Medulla oblongata (tissue), 1 donor: ENCODE results near the gene TVP23C.
A peak's percentile ranks its signal among the peaks of the same experiment; 100 is the strongest.
"Not testable (repeated sequence)": the region's sequence is repeated elsewhere in the genome, so short reads cannot be mapped to it uniquely, and the experiment has no call there.

Experiments
- DNase-seq: peaks from one replicate; pipeline ENCODE4 v3.0.0-alpha.2; 2015; ENCODE audit errors: extremely low spot score

The TVP23C gene

GRCh38 chr17:15563375-15563857, at the start of gene TVP23C:
TSS of gene TVP23C (minus strand) at chr17:15563483. CDS start at chr17:15563448, 35 bp downstream.
- peak; percentile 59 for DNase-seq

- DNase-seq, result not testable (repeated sequence)
Measured at GRCh38 chr17:15592960-15593359, 29.7 kb upstream of the TVP23C start.

- DNase-seq, result not testable (repeated sequence)
Measured at GRCh38 chr17:15591986-15592385, 28.7 kb upstream of the TVP23C start.

DNA sequence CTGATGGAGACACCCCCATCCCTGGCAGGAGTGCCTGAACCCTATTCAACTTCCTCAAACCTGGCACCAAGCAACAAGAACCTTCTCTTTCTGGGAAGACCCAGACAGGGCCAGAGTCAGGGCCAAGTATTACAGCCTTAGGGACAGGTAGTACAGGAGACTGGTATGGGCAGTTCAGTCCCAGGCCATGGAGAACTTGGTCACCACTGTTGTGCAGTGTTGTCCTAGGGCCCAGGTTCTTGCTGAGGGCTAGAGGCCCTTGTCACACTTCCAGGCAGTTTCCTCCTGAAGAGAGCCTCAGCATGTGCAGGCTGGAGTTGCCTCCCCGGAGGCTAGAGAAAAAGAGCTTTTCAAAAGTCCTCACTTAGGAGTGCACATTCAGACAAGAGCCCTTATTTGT, 27.6 kb upstream of the TVP23C start:
- DNase-seq, result not testable (repeated sequence)

GRCh38 chr17:15589544-15590536, 26.6 kb upstream of the TVP23C start:
- not testable (repeated sequence) for DNase-seq

DNA sequence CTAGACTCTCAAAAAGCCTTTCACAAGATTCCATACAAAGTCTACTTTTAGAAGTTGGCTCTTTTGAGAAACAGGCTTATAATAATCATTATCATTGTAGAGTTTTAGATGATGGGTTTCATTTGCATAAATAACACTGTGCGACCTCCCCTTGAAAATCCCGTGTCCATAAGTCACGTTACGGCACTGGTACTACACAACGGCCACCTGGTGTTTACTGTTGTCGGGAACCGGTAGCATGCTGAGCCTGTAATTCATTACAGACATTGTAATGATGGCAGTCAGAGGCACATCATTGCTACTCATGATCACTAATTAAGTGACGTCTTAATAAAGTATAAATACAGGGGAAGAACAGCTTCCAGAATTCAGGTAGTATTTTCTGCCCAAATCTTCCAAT, 24.7 kb upstream of the TVP23C start:
- DNase-seq, result not testable (repeated sequence)

DNA sequence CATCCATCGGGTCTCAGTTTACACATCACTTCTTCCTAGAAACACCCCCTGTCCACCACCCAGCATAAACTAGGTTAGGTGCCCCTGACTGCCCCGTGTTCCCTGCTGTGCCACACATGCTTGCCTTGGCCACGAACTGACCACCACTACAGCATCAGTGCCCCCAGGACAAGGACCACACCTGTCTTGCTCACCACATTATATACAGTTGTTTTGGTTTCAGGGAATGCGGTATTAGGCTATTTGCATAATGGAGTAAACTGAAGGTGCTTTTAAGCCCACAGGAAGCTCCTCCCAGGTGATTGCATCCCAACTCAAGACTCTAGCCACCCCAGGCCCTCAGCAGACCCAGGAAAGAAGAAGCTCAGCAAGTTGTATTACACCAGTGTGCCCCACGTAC, 20.0 kb upstream of the TVP23C start:
- DNase-seq, result not testable (repeated sequence)

DNA sequence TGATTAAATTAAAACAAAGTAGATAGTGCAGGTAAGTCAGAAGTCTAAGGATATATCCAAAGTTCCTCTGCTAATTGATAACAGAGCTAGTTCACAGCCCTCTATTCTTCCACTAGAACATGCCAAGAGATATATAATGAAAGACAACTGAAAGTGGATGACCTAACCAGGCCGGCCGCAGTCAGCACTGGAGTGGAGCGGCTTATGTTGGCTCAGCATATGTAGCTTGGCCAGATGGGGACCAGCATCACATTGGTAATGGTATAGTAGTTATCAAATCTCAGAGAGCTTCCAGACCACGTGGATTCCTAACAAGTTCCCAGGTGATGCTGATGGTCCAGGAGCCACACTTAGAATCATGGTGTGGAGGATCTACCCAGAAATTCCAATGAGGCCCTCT, 18.2 kb upstream of the TVP23C start:
- not testable (repeated sequence) for DNase-seq

DNA sequence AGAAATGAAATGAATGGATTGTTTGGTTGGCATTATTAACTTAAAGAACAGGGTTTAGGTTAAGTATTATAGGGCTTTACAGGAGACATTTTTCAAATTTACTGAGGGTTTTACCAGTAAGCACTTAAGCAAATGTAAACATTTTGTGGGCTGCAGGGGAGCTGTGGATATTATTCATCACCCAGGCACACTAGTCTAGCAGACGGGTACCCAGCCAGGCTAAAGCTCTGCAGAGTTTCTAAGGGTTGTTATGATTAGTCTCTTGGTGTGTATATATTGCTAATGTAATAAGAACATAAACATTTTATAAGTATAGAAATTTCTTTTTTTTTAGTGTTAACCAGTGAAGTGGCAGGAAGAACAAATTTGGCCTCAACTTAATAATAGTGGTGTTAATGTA, 13.6 kb upstream of the TVP23C start:
- not testable (repeated sequence) for DNase-seq

GRCh38 chr17:15574660-15575059, 11.4 kb upstream of the TVP23C start:
- DNase-seq, result not testable (repeated sequence)

DNA sequence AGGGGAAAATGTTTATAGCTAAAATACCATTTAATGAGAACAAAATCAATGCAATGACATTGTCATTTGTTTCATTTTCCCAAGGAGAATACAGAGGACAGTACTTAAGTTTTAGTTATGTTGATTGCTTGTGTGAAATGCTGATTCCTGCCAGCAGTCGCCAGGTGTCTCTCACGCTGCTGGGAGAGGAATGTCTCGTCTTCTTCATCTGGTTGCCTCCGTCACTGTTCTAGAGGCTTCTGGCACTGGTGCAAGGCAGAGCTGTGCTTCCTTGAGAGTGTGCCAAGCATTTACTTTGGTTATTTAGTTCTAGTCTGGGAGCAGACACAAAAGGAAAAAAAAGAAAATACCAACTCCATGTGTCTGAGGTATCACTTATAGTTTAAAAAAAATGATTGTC, 10.6 kb upstream of the TVP23C start:
- DNase-seq, result peak; percentile 37

- DNase-seq, result not testable (repeated sequence)
Measured at GRCh38 chr17:15562613-15563374, 489 bp downstream of the TVP23C start.

DNA sequence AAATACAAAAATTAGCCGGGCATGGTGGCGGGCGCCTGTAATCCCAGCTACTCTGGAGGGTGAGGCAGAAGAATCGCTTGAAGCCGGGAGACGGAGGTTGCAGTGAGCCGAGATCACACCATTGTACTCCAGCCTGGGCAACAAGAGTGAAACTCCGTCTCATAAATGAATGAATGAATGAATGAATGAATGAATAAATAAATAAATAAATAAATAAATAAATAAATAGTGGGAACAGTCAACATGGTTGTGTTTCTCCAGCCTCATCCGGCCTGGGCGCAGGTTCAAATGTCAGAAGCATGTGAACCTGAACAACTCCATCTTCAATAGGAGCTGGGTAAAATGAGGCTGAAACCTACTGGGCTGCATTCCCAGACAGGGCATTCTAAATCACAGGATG, 1.8 kb downstream of the TVP23C start:
- DNase-seq, result not testable (repeated sequence)

GRCh38 chr17:15558403-15559105, 4.7 kb downstream of the TVP23C start:
- DNase-seq, result not testable (repeated sequence)

- DNase-seq, result not testable (repeated sequence)
Measured at GRCh38 chr17:15557334-15557832, 5.9 kb downstream of the TVP23C start.

DNA sequence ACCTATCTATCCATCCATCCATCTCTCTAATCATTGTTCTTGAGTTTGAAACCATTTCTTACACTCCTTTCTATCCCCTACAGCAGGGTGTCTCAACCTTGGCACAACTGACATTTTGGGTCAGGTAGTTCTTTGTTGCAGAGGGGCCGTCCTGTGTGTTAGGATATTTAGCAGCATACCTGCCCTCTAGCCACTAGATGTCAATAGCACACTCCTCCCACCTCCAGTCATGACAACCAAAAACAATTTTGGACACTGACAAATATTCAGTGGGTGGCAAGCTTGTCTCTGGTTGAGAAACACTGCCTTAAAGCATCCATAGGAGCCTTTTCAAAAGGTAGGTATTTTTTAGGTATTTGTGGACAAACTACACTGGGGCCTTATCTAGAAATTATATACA, 10.4 kb downstream of the TVP23C start:
- DNase-seq, result not testable (repeated sequence)

DNA sequence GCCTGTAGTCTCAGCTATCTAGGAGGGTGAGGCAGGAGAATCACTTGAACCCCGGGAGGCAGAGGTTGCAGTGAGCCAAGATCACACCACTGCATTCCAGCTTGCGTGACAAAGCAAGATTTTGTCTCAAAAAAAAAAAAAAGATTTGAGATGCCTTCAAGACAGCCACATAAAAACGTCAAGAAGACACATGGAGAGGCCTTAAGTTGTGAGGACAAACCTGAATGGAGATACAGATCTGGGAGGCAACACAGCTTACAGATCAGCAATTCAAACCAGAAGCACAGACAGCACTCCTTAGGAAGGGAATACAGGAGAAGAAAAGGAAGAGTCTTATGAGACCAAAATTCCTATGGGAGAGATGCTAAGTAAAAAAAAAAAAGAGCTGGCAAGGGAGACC, 13.7 kb downstream of the TVP23C start:
- not testable (repeated sequence) for DNase-seq

GRCh38 chr17:15546604-15547003, 16.7 kb downstream of the TVP23C start:
- DNase-seq, result not testable (repeated sequence)

GRCh38 chr17:15540371-15541219, 22.7 kb downstream of the TVP23C start:
- peak; percentile 11 for DNase-seq

DNA sequence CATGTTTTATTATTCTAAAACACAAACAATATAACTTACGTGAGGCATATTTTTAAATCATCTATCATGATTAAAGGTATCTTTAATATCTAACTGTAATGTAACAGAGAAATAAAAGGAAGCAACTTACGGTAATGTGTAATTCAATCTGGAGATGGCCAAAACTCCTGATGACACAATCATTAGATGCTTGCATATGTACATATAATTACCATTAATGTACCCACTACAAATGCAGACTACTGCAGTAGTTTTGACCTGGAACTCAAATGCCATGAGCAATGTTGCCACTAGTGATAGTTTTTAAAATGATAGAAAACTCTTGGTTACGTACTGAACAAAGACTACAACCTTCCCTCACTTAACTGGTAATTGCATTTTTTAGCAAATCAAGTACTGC, 30.2 kb downstream of the TVP23C start:
- DNase-seq, result not testable (repeated sequence)
